Stimulated activated CD8-positive, alpha-beta memory T cell treated with anti-CD3 and anti-CD28 coated beads, Interleukin-12 subunit alpha, Interleukin-12 subunit beta, amount 100 ng/mL, for 1 hour (primary cell): Measurements from ENCODE around the gene LSM5.
A peak's percentile ranks its signal among the peaks of the same experiment; 100 is the strongest.
"Not testable (repeated sequence)": the region's sequence is repeated elsewhere in the genome, so short reads cannot be mapped to it uniquely, and the experiment has no call there.

Source experiments
- DNase-seq: peaks from one replicate; pipeline ENCODE4 v3.0.0-alpha.2; 2020; ENCODE audit warnings: low read depth

LSM5 gene

GRCh38 chr7:32502728-32503127, 12.5 kb upstream of the LSM5 start:
- DNase-seq: no peak

GRCh38 chr7:32501522-32501921, 11.3 kb upstream of the LSM5 start:
- DNase-seq: no peak

DNA sequence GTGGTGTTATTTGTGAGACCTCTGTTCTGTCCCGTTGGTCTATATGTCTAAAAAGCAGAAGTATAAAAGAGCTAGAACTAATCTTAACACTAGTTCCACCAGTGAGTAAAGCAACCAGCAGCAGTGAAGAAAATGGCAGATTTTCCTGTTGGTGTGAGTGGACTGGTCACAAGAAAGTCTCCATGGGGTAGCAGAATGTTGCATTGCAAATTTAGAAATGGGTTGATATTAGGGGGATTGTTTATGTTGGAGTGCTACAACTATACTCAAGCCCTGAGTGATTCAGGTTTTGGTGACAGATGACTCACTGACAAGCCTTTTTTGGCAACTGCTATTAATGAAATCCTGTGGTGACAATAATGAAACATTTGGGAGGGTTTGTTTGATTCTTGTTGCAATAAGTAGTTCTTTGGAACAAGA, 10.8 kb upstream of the LSM5 start:
- no peak for DNase-seq

GRCh38 chr7:32500216-32500615, 10.0 kb upstream of the LSM5 start:
- not testable (repeated sequence) for DNase-seq

DNA sequence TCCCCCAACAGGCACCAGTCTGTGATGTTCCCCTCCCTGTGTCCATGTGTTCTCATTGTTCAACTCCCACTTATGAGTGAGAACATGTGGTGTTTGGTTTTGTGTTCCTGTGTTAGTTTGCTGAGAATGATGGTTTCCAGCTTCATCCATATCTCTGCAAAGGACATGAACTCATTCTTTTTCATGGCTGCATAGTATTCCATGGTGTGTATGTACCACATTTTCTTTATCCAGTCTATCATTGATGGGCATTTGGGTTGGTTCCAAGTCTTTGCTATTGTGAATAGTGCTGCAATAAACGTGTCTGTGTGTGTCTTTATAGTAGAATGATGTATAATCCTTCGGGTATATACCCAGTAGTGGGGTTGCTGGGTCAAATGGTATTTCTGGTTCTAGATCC, 9.6 kb upstream of the LSM5 start:
- not testable (repeated sequence) for DNase-seq

- no peak for DNase-seq
These were observed 6.1 kb upstream of the LSM5 start for GRCh38 chr7:32496052-32496813.

DNA sequence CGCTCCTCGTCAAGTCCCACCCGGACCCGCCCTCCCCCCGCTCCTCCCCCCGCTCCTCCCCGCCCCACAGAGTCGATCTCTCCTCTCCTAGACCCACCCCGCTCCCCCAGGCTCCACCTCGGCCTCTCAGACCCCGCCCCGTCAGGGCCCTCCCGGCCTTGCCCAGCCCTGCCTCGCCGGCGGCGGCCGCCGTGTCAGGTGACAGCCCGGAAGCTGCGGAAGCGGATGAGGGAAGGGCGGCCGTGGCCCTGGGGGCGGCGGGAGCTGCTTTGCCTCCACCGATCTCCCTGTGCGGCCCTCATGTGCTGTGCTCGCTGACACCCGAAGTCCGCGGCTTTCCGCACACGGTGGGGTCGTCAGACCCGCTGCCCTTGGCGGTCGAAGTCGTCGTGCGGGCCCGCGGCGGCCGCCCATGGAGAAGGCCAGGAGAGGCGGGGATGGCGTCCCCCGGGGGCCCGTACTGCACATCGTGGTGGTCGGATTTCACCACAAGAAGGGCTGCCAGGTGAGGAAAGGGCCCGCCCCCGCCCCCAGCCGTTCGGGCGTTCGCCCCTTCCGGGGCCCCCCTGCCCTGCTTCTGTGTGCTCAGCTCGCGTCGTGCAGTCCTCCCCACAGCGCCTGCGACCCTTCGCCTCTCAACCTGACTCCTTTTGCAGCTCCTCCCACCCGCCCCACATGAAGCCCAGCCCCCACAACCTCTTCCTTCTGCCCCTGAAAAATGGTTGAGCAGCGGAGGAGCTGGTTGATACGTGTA, 5.3 kb upstream of the LSM5 start, which contains the start of gene AVL9:
TSS of gene AVL9 (plus strand) at position 192 of the 754 bp plus-strand sequence. CDS start at position 413, 221 bp downstream.
- DNase-seq: peak; percentile 98

- DNase-seq: no peak
These were observed 4.7 kb upstream of the LSM5 start for GRCh38 chr7:32494946-32495297.

GRCh38 chr7:32489788-32490126, 423 bp downstream of the LSM5 start:
- DNase-seq: no peak

DNA sequence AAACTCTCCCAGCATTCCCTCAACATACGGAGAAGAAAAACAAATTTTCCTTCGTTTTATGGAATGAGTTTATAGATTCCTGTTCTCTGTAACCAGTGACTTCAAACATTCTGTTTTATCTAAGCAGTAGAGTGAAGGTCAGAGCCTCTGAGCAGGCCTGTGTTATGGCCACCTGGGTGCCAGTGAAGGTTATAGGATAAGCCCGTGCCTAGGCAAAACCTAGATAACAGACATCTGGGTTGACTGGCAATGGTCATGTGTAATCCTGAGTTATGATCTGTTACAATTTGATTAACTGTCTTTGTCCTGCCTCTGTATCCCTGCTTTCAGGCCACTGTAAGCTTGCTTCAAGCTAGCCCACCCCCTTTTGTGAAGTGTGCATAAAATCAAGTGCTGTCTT, 8.3 kb downstream of the LSM5 start:
- DNase-seq: no peak

DNA sequence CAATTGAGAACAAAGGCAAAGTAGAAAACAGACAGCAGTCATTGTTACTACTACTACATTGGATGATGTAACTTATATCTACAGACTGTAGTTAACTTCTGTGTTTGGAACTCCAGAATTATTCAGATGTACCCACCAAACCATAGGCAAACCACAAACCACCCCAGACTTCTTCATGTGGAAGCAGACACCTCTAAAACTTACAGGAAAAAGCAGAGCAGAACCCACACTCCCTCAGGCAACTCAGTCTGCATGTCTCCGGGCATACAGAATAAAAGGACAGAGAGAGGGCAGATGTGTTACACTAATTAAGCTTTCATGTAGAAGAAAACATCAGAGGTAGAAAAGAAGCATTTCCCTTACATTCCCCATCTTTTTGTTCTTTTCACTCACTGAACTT, 9.0 kb downstream of the LSM5 start:
- no peak for DNase-seq

GRCh38 chr7:32479574-32480200, 10.5 kb downstream of the LSM5 start:
- no peak for DNase-seq

GRCh38 chr7:32477649-32477980, 12.6 kb downstream of the LSM5 start:
- no peak for DNase-seq

DNA sequence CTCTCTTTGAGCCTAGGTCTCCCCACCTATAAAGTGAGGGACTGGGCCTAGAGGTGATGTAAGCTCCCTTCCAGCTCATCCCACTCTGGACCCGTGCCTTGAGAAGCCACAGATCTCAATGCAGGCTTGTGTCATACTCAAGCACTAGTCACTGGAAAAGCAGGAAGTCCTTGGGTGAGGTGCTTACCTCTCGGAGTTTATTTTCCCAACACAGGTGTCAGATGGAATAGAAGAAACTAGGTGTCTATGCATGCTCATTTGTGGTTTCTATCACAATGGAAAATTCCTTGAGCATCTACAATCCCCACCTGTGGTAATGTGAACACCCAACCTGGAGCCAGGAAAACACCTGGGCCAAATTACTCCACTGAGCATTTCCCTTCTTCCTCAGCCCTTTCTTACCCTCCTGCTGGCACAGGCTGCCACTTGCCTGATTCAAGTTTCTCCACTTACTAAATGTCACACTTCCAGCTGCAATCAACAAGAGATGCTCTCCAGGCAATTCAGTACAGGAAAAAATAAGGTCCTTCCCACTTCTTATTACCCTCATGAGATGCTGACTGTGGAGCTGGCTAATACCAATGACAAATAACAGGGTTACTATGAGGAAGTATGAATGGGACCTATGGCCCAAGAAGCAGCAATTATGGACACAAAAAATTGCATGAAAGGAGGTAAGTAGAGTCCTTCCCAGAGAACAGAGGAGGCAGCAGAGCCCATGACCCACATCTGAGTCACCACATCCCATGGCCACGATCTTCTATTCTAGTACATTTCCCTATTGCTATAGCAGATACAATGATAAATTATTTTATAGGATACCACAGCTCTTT, 13.1 kb downstream of the LSM5 start:
- DNase-seq: no peak

DNA sequence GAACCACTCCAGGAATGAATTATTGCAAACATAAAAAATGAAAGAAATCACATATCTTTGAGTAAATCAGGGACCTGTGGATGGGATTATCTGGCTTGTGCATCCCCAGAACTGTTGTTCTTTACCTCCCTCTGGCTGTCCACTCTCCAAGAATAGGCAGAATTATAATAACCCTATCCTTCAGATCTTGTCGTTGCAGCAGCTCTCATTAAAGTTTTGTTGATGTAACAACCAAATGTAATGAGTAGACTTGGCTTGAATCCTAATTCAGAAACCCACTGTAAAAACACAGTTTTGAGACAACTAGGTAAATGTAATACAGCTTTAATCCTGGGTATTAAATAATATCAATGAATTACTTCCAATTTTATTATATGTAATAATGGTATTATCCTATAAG, 16.2 kb downstream of the LSM5 start:
- no peak for DNase-seq

GRCh38 chr7:32472015-32472414, 18.2 kb downstream of the LSM5 start:
- DNase-seq: no peak

- DNase-seq: no peak
These were observed 19.3 kb downstream of the LSM5 start for GRCh38 chr7:32470871-32471270.

DNA sequence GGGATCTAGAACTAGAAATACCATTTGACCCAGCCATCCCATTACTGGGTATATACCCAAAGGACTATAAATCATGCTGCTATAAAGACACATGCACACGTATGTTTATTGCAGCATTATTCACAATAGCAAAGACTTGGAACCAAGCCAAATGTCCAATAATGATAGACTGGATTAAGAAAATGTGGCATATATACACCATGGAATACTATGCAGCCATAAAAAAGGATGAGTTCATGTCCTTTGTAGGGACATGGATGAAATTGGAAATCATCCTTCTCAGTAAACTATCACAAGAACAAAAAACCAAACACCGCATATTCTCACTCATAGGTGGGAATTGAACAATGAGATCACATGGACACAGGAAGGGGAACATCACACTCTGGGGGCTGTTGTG, 20.2 kb downstream of the LSM5 start:
- DNase-seq: not testable (repeated sequence)

- DNase-seq: not testable (repeated sequence)
These were observed 25.4 kb downstream of the LSM5 start for GRCh38 chr7:32464641-32465416.

GRCh38 chr7:32462977-32463376, 27.2 kb downstream of the LSM5 start:
- DNase-seq: no peak

DNA sequence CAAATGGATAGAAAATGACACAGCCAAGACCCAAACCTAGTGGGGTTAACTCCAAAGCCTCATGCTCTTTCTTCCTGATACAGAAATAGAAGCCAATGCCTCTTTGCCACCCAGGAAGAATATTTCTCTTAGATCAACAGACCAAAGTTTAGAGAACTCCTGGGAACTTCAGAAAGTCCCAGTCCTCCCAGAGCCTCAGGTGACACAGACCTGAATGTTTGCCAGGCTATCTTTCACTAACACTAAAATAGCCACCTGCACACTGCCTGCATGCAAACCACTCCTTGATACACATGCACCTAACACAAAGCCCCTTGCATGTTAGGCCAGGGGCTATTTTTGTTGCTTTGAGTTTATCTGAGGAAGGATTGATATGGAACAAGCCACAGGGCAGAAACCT, 27.7 kb downstream of the LSM5 start:
- DNase-seq: no peak

DNA sequence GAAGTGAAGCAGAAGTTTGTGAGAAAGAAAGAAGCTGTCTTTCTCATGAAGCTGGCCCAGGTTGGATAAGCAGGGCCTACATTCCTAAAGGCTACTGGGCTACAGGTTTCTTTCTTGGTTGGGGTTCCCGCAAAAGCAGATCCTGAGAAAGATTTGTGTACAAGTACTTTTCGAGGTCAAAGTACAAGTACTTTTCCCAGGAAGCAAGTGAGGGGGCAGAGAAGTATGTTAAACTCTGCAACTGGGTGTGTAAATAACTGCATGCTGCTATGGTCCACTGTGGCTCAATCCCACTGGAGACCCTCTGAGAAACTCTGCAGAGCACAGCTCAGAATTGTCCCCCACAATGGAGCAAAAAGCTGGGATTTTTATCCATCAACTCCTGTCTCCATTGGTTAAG, 28.7 kb downstream of the LSM5 start:
- DNase-seq: no peak
